GM23338 (cell line): ENCODE results near the gene CNTNAP2. TPM values are rescaled to one million over a fixed set of nuclear protein-coding genes. Genes with fewer than 3 reads are reported as not detected.

Experiments
- ATAC-seq: fragments of 200-7000 bp; cut with Tn5 transposase; 3 replicates; pipeline ENCODE4 v1.9.1; 2020
- DNase-seq: peaks from one replicate; pipeline ENCODE4 v3.0.0-alpha.2; 2015; ENCODE audit warnings: low spot score
- H2AFZ ChIP-seq: fragments of 200-600 bp; sonication (generic); 2 replicates; pipeline ENCODE4 v1.8.0; 2016; ENCODE audit warnings: antibody characterized with exemption, mild to moderate bottlenecking, moderate library complexity
- H3F3A ChIP-seq: fragments of 200-600 bp; sonication (generic); replicated peaks from 2 replicates; pipeline ENCODE4 v1.8.0; 2017; ENCODE audit warnings: antibody characterized with exemption, mixed run types, low read depth
- H3K27ac ChIP-seq: fragments of 200-600 bp; sonication (generic); 2 replicates; pipeline ENCODE4 v1.6.1; 2016; ENCODE audit warnings: low read depth
- H3K27me3 ChIP-seq: fragments of 200-600 bp; sonication (generic); 2 replicates; pipeline ENCODE4 v1.8.0; 2016; ENCODE audit warnings: mild to moderate bottlenecking, mixed run types, moderate library complexity; ENCODE audit not compliant: insufficient read depth
- H3K36me3 ChIP-seq: fragments of 200-600 bp; sonication (generic); 2 replicates; pipeline ENCODE4 v1.8.0; 2016; ENCODE audit warnings: mild to moderate bottlenecking; ENCODE audit not compliant: insufficient read depth
- H3K4me1 ChIP-seq: fragments of 200-600 bp; sonication (generic); 2 replicates; pipeline ENCODE4 v1.8.0; 2016; ENCODE audit warnings: mild to moderate bottlenecking, moderate library complexity; ENCODE audit not compliant: insufficient read depth
- H3K4me2 ChIP-seq: fragments of 200-600 bp; sonication (generic); 2 replicates; pipeline ENCODE4 v1.7.1; 2017; ENCODE audit warnings: mixed run types
- H3K4me3 ChIP-seq: fragments of 200-600 bp; sonication (generic); 2 replicates; pipeline ENCODE4 v1.6.1; 2016; ENCODE audit warnings: mixed run types
- H3K79me2 ChIP-seq: fragments of 200-600 bp; sonication (generic); replicated peaks from 2 replicates; pipeline ENCODE4 v1.8.0; 2017; ENCODE audit warnings: mild to moderate bottlenecking; ENCODE audit not compliant: insufficient read depth
- H3K9me2 ChIP-seq: fragments of 200-600 bp; sonication (generic); 2 replicates; pipeline ENCODE4 v1.8.0; 2017; ENCODE audit not compliant: insufficient read depth
- H4K20me1 ChIP-seq: fragments of 200-600 bp; sonication (generic); replicated peaks from 2 replicates; pipeline ENCODE4 v1.8.0; 2017; ENCODE audit warnings: mild to moderate bottlenecking; ENCODE audit not compliant: insufficient read depth
- H3K27ac Mint-ChIP-seq: 2 replicates; pipeline ENCODE4 v1.8.0; 2020; ENCODE audit warnings: inconsistent platforms, mild to moderate bottlenecking, moderate library complexity, mixed read lengths
- H3K27me3 Mint-ChIP-seq: 3 replicates; pipeline ENCODE4 v1.8.0; 2022; ENCODE audit warnings: low read depth, mild to moderate bottlenecking, moderate library complexity, mixed read lengths, inconsistent platforms; ENCODE audit not compliant: insufficient read depth, poor library complexity
- H3K36me3 Mint-ChIP-seq: 3 replicates; pipeline ENCODE4 v1.8.0; 2021; ENCODE audit warnings: low read depth, mild to moderate bottlenecking, inconsistent platforms, moderate library complexity, mixed read lengths
- H3K4me1 Mint-ChIP-seq: 3 replicates; pipeline ENCODE4 v1.8.0; 2020; ENCODE audit warnings: mild to moderate bottlenecking, inconsistent platforms, mixed read lengths
- H3K4me3 Mint-ChIP-seq: 3 replicates; pipeline ENCODE4 v1.8.0; 2021; ENCODE audit warnings: moderate library complexity, mild to moderate bottlenecking, inconsistent platforms, mixed read lengths
- H3K9me3 Mint-ChIP-seq: 3 replicates; pipeline ENCODE4 v1.8.0; 2020; ENCODE audit warnings: moderate library complexity, mild to moderate bottlenecking, inconsistent platforms, mixed read lengths
- CREB1 ChIP-seq: fragments of 250-450 bp; sonication (Bioruptor Pico); IDR thresholded peaks from 2 replicates; pipeline ENCODE4 v1.5.0; 2020; ENCODE audit warnings: low read depth, mild to moderate bottlenecking, moderate library complexity
- EZH2phosphoT487 ChIP-seq: fragments of 200-600 bp; sonication (generic); IDR thresholded peaks from one replicate; pipeline ENCODE4 v1.8.1; 2018; ENCODE audit warnings: antibody characterized with exemption; ENCODE audit not compliant: unreplicated experiment
- JUNB ChIP-seq: IDR thresholded peaks from one replicate; pipeline ENCODE4 v1.6.1; 2016; ENCODE audit warnings: antibody characterized with exemption; ENCODE audit not compliant: unreplicated experiment
- POLR2AphosphoS5 ChIP-seq: IDR thresholded peaks from 2 replicates; pipeline ENCODE4 v1.6.1; 2016; ENCODE audit warnings: antibody characterized with exemption, low read depth
- STAT1 ChIP-seq: IDR thresholded peaks from one replicate; pipeline ENCODE4 v1.6.1; 2016; ENCODE audit warnings: antibody characterized with exemption; ENCODE audit not compliant: unreplicated experiment
- ZNF331 ChIP-seq: fragments of 250-450 bp; sonication (Bioruptor Pico); IDR thresholded peaks from 2 replicates; pipeline ENCODE4 v1.5.0; 2020; ENCODE audit warnings: low read depth, mild to moderate bottlenecking, moderate library complexity
- polyA plus RNA-seq: library from polyadenylated mRNA; unstranded; fragments of >200 nt; fragmentation: Nextera tagmentation; extraction: Ambion mirVana; gene quantifications from 2 replicates; pipeline ENCODE4 v1.2.1, GENCODE V29; 2016
- total RNA-seq: library from RNA; depleted of rRNA; stranded (reverse); fragments of >200 nt; shearing (Covaris generic); gene quantifications from 2 replicates; pipeline ENCODE4 v1.2.3, GENCODE V29; 2014
- TF ChIP-seq, protein P1 (sequence below): fragments of 250-450 bp; sonication (Bioruptor Pico); IDR thresholded peaks from 2 replicates; pipeline ENCODE4 v1.5.0; 2020; ENCODE audit warnings: mild to moderate bottlenecking, moderate library complexity

Gene CNTNAP2
- total and polyA plus RNA-seq, 2 experiments from 2014 or later = 38.2 to 61.3 TPM

DNA sequence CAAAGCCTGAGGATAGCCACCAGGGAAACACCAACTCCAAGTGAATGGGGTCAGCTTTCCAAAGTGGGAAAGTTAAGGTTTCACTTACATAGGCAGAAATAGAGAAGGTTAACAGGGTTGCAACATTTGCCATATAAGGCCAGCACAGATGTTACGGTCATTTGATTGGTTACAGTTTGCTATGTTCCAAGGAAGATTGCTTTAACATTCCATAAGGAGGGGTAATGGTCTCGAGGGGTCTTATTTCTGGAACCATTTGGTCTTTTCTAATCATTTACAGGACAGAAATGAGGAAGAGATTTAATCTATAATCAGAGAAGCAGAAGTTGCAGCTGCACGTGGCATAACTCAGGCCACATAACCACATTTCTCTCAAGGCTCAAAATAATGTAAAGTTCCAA lies 1794.6 kb downstream of the CNTNAP2 start (continued):
- TF ChIP-seq, protein P1, sequence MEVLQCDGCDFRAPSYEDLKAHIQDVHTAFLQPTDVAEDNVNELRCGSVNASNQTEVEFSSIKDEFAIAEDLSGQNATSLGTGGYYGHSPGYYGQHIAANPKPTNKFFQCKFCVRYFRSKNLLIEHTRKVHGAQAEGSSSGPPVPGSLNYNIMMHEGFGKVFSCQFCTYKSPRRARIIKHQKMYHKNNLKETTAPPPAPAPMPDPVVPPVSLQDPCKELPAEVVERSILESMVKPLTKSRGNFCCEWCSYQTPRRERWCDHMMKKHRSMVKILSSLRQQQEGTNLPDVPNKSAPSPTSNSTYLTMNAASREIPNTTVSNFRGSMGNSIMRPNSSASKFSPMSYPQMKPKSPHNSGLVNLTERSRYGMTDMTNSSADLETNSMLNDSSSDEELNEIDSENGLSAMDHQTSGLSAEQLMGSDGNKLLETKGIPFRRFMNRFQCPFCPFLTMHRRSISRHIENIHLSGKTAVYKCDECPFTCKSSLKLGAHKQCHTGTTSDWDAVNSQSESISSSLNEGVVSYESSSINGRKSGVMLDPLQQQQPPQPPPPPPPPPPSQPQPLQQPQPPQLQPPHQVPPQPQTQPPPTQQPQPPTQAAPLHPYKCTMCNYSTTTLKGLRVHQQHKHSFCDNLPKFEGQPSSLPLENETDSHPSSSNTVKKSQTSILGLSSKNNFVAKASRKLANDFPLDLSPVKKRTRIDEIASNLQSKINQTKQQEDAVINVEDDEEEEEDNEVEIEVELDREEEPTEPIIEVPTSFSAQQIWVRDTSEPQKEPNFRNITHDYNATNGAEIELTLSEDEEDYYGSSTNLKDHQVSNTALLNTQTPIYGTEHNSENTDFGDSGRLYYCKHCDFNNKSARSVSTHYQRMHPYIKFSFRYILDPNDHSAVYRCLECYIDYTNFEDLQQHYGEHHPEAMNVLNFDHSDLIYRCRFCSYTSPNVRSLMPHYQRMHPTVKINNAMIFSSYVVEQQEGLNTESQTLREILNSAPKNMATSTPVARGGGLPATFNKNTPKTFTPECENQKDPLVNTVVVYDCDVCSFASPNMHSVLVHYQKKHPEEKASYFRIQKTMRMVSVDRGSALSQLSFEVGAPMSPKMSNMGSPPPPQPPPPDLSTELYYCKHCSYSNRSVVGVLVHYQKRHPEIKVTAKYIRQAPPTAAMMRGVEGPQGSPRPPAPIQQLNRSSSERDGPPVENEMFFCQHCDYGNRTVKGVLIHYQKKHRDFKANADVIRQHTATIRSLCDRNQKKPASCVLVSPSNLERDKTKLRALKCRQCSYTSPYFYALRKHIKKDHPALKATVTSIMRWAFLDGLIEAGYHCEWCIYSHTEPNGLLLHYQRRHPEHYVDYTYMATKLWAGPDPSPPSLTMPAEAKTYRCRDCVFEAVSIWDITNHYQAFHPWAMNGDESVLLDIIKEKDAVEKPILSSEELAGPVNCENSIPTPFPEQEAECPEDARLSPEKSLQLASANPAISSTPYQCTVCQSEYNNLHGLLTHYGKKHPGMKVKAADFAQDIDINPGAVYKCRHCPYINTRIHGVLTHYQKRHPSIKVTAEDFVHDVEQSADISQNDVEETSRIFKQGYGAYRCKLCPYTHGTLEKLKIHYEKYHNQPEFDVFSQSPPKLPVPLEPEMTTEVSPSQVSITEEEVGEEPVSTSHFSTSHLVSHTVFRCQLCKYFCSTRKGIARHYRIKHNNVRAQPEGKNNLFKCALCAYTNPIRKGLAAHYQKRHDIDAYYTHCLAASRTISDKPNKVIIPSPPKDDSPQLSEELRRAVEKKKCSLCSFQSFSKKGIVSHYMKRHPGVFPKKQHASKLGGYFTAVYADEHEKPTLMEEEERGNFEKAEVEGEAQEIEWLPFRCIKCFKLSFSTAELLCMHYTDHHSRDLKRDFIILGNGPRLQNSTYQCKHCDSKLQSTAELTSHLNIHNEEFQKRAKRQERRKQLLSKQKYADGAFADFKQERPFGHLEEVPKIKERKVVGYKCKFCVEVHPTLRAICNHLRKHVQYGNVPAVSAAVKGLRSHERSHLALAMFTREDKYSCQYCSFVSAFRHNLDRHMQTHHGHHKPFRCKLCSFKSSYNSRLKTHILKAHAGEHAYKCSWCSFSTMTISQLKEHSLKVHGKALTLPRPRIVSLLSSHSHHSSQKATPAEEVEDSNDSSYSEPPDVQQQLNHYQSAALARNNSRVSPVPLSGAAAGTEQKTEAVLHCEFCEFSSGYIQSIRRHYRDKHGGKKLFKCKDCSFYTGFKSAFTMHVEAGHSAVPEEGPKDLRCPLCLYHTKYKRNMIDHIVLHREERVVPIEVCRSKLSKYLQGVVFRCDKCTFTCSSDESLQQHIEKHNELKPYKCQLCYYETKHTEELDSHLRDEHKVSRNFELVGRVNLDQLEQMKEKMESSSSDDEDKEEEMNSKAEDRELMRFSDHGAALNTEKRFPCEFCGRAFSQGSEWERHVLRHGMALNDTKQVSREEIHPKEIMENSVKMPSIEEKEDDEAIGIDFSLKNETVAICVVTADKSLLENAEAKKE (CRISPR knock-in tag) = no peak
- TF ChIP-seq EZH2phosphoT487 = no peak
- no peak for TF ChIP-seq CREB1 (CRISPR knock-in tag)

DNA sequence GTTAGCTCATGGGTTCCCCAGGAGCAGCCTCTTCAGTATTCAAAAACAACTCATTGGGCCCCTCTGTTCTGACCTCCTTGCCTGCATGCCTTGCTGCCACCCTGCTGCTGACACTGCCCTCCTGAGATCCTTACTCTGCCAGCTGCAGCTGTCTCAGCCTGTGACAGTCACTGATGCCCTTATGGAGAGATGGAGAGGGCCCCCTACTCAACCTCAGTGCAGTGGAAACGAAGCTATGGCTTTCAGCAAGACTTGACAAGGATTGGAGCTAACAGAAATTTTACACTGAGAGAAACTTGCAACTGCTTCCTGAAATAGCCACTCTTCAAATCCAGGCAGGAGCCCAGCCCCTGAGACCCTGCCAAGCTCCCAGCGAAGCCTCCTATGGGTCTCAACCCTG lies 1795.7 kb downstream of the CNTNAP2 start:
- H3K4me2 ChIP-seq = no peak overlapping the region
- H3K79me2 ChIP-seq = no peaks in the 10 kb centered on the region
- no peaks in the 10 kb centered on the region for H3K27me3 ChIP-seq
- no peak overlapping the region for H3K4me3 ChIP-seq
- no peaks in the 10 kb centered on the region for H4K20me1 ChIP-seq
- H3K4me3 Mint-ChIP-seq = no peak overlapping the region
- H3K27ac ChIP-seq = no peak overlapping the region
- DNase-seq = no peak
- H3K4me1 ChIP-seq = 0 out of 2 replicates have a peak, but pooled peaks cover 6% of the 10 kb centered on the region
- no peak overlapping the region; the same call in 1 of the 2 replicates for H3K27ac Mint-ChIP-seq
- no peaks in the 10 kb centered on the region for H3F3A ChIP-seq
- H3K27me3 Mint-ChIP-seq = no peaks in the 10 kb centered on the region
- H2AFZ ChIP-seq = no peak overlapping the region
- H3K4me1 Mint-ChIP-seq = peaks cover 28% of the 10 kb centered on the region
- no peak for ATAC-seq
- H3K9me2 ChIP-seq = no peaks in the 10 kb centered on the region
- H3K36me3 Mint-ChIP-seq = no peaks in the 10 kb centered on the region
- no peaks in the 10 kb centered on the region for H3K36me3 ChIP-seq
- H3K9me3 Mint-ChIP-seq = peaks cover 17% of the 10 kb centered on the region; the same call in 2 of the 3 replicates
- TF ChIP-seq EZH2phosphoT487 (no peak), JUNB (no peak), ZNF331 (CRISPR knock-in tag) (no peak), STAT1 (no peak), POLR2AphosphoS5 (no peak), CREB1 (CRISPR knock-in tag) (no peak)
- TF ChIP-seq, protein P1 (CRISPR knock-in tag) = no peak
